PC-3 (cell line): Measurements from ENCODE around the gene NCOA7. TPM values are rescaled to one million over a fixed set of nuclear protein-coding genes. Genes with fewer than 3 reads are reported as not detected.

ENCODE experiments used
- ATAC-seq: fragments of 200-7000 bp; cut with Tn5 transposase; 2 replicates; pipeline ENCODE4 v1.9.1; 2020; ENCODE audit warnings: mild to moderate bottlenecking, moderate library complexity
- BruUV-seq: library from RNA; stranded (reverse); fragments of 400-500 nt; replicated peaks from 2 replicates; lab custom pipeline; 2021; lab: Mats Ljungman, UMichigan
- CTCF ChIA-PET: fragments of 300-600 bp; sonication (Branson Sonifier 250); formaldehyde crosslinking; loops from one replicate; lab custom pipeline; 2022; ENCODE audit warnings: antibody characterized with exemption; lab: Charles Lee
- POLR2A ChIA-PET: fragments of 300-600 bp; sonication (Branson Sonifier 250); formaldehyde crosslinking; loops from one replicate; lab custom pipeline; 2022; ENCODE audit warnings: antibody characterized with exemption; ENCODE audit not compliant: unreplicated experiment; lab: Charles Lee
- DNase-seq: peaks from one replicate; pipeline ENCODE4 v3.0.0-alpha.2; 2015
- H2AFZ ChIP-seq: fragments of 300-600 bp; sonication (generic); 2 replicates; pipeline ENCODE4 v1.6.0; 2016; ENCODE audit warnings: antibody characterized with exemption, low read length
- H3F3A ChIP-seq: fragments of 300-600 bp; sonication (generic); one replicate; pipeline ENCODE4 v1.6.0; 2017; ENCODE audit warnings: antibody characterized with exemption, low read length, control low read depth, mild to moderate bottlenecking; ENCODE audit not compliant: unreplicated experiment
- H3K27ac ChIP-seq: fragments of 300-600 bp; sonication (generic); 2 replicates; pipeline ENCODE4 v1.5.1; 2016; ENCODE audit warnings: mild to moderate bottlenecking, low read length
- H3K27me3 ChIP-seq: fragments of 300-600 bp; sonication (generic); 2 replicates; pipeline ENCODE4 v1.6.1; 2016; ENCODE audit warnings: low read length, mixed read lengths
- H3K36me3 ChIP-seq: fragments of 300-600 bp; sonication (generic); 2 replicates; pipeline ENCODE4 v1.6.1; 2016; ENCODE audit warnings: low read depth, mixed run types, low read length, mixed read lengths
- H3K4me1 ChIP-seq: fragments of 300-600 bp; sonication (generic); 2 replicates; pipeline ENCODE4 v1.5.1; 2016; ENCODE audit warnings: low read length; ENCODE audit not compliant: insufficient read depth
- H3K4me2 ChIP-seq: fragments of 300-600 bp; sonication (generic); 2 replicates; pipeline ENCODE4 v1.6.0; 2016; ENCODE audit warnings: low read length
- H3K4me3 ChIP-seq: fragments of 300-600 bp; sonication (generic); 2 replicates; pipeline ENCODE4 v1.5.1; 2016; ENCODE audit warnings: mild to moderate bottlenecking, low read length, mixed read lengths
- H3K79me2 ChIP-seq: fragments of 300-600 bp; sonication (generic); 2 replicates; pipeline ENCODE4 v1.6.1; 2017; ENCODE audit warnings: low read length, mixed read lengths
- H3K9ac ChIP-seq: fragments of 300-600 bp; sonication (generic); 2 replicates; pipeline ENCODE4 v1.6.0; 2016; ENCODE audit warnings: mild to moderate bottlenecking, low read length
- H3K9me2 ChIP-seq: fragments of 300-600 bp; sonication (generic); replicated peaks from 2 replicates; pipeline ENCODE4 v1.6.1; 2016; ENCODE audit warnings: mixed run types, low read length, mixed read lengths
- H3K9me3 ChIP-seq: fragments of 300-600 bp; sonication (generic); 2 replicates; pipeline ENCODE4 v1.6.1; 2016; ENCODE audit warnings: low read length, mixed read lengths
- H4K20me1 ChIP-seq: fragments of 300-600 bp; sonication (generic); 2 replicates; pipeline ENCODE4 v1.6.1; 2016; ENCODE audit warnings: low read length, mixed read lengths
- CTCF ChIP-seq: fragments of 300-600 bp; sonication (generic); conservative IDR thresholded peaks from 2 replicates; pipeline ENCODE4 v1.5.1; 2017; ENCODE audit warnings: antibody characterized with exemption, low read depth, mild to moderate bottlenecking, low read length
- EZH2 ChIP-seq: fragments of 300-600 bp; sonication (generic); IDR thresholded peaks from one replicate; pipeline ENCODE4 v1.6.1; 2017; ENCODE audit warnings: antibody characterized with exemption, mild to moderate bottlenecking, low read length; ENCODE audit not compliant: unreplicated experiment
- EZH2phosphoT487 ChIP-seq: fragments of 300-600 bp; sonication (generic); IDR thresholded peaks from 2 replicates; pipeline ENCODE4 v1.6.1; 2018; ENCODE audit warnings: mild to moderate bottlenecking, antibody characterized with exemption, low read length, borderline replicate concordance
- intact Hi-C: fragments of 100-400 bp; cut with micrococcal nuclease; formaldehyde crosslinking; loops from 2 replicates; pipeline ENCODE4 v1.9.0; 2023
- total RNA-seq: library from RNA; depleted of rRNA; stranded (reverse); fragments of >200 nt; gene quantifications from 2 replicates; pipeline ENCODE4 v1.2.3, GENCODE V29; 2014

The NCOA7 gene
- total RNA-seq, 1 experiment from 2014 or later: 13.4 TPM

GRCh38 chr6:125924169-125924568 is 133.4 kb downstream of the NCOA7 start:
- H3K9me2 ChIP-seq: no peaks in the 10 kb centered on the region
- ATAC-seq: peak; percentile 25; the same call in 1 of the 2 replicates
- H3K4me1 ChIP-seq: peaks cover 44% of the 10 kb centered on the region

GRCh38 chr6:125924697-125925358 is 134.1 kb downstream of the NCOA7 start:
- no peak for ATAC-seq
- no peaks in the 10 kb centered on the region for H3K27me3 ChIP-seq
- H3K9ac ChIP-seq: no peak overlapping the region
- intact Hi-C loops: no loop called here
- no peak overlapping the region; the same call in 1 of the 2 replicates for H3K4me2 ChIP-seq
- H4K20me1 ChIP-seq: no peaks in the 10 kb centered on the region
- H3F3A ChIP-seq: no peaks in the 10 kb centered on the region
- peaks cover 2% of the 10 kb centered on the region; the same call in 1 of the 2 replicates for H3K36me3 ChIP-seq
- ChIA-PET CTCF (no interaction called here), POLR2A (no interaction called here)
- H3K27ac ChIP-seq: 0 out of 2 replicates have a peak overlapping the region, but pooled peaks have one; percentile 27
- TF ChIP-seq EZH2 (no peak), CTCF (no peak), EZH2phosphoT487 (no peak)
- no peak overlapping the region for H3K4me3 ChIP-seq
- H2AFZ ChIP-seq: no peak overlapping the region
- H3K9me3 ChIP-seq: no peaks in the 10 kb centered on the region
- H3K9me2 ChIP-seq: no peaks in the 10 kb centered on the region
- no peak for DNase-seq
- peaks cover 4% of the 10 kb centered on the region; the same call in 1 of the 2 replicates for H3K79me2 ChIP-seq
- no TSS peak for BruUV-seq
- H3K4me1 ChIP-seq: peaks cover 38% of the 10 kb centered on the region

More at GRCh38 chr6:125924169-125924568, 133.4 kb downstream of the NCOA7 start:
- peak; percentile 60 for DNase-seq
- TF ChIP-seq EZH2phosphoT487 (no peak), EZH2 (no peak), CTCF (no peak)
- intact Hi-C loops: no loop called here
- H4K20me1 ChIP-seq: no peaks in the 10 kb centered on the region
- no peak overlapping the region for H3K4me3 ChIP-seq
- H3F3A ChIP-seq: no peaks in the 10 kb centered on the region
- peak overlapping the region; percentile 35 for H3K4me2 ChIP-seq
- H3K36me3 ChIP-seq: peaks cover 2% of the 10 kb centered on the region; the same call in 1 of the 2 replicates
- CTCF ChIA-PET: no interaction called here
- H3K79me2 ChIP-seq: peaks cover 5% of the 10 kb centered on the region; the same call in 1 of the 2 replicates
- H2AFZ ChIP-seq: no peak overlapping the region
- POLR2A ChIA-PET: no interaction called here
- no peaks in the 10 kb centered on the region for H3K9me3 ChIP-seq
- H3K27me3 ChIP-seq: no peaks in the 10 kb centered on the region
- peak overlapping the region; percentile 27; the same call in 1 of the 2 replicates for H3K27ac ChIP-seq
- no TSS peak for BruUV-seq
- no peak overlapping the region for H3K9ac ChIP-seq

GRCh38 chr6:125926711-125927110 is 136.0 kb downstream of the NCOA7 start:
- Histone ChIP-seq H3K9me2 (no peaks in the 10 kb centered on the region), H3K4me3 (no peak overlapping the region), H3K36me3 (peaks cover 2% of the 10 kb centered on the region; the same call in 1 of the 2 replicates), H3K27me3 (no peaks in the 10 kb centered on the region), H3K4me2 (no peak overlapping the region), H4K20me1 (no peaks in the 10 kb centered on the region), H2AFZ (no peak overlapping the region), H3K79me2 (no peaks in the 10 kb centered on the region), H3F3A (no peaks in the 10 kb centered on the region), H3K9ac (no peak overlapping the region), H3K9me3 (no peaks in the 10 kb centered on the region), H3K4me1 (peaks cover 32% of the 10 kb centered on the region), H3K27ac (no peak overlapping the region)
- BruUV-seq: no TSS peak
- ChIA-PET CTCF (no interaction called here), POLR2A (no interaction called here)
- intact Hi-C loops: no loop called here
- DNase-seq: no peak
- ATAC-seq: no peak
- no peak for TF ChIP-seq CTCF
- no peak for TF ChIP-seq EZH2
- no peak for TF ChIP-seq EZH2phosphoT487
